SK-N-SH treated with all-trans-retinoic acid at 6 μM for 48 hours (cell line): ENCODE data around the gene GPR65.
A peak's percentile ranks its signal among the peaks of the same experiment; 100 is the strongest.

ENCODE experiments used
- ATAC-seq: fragments of 200-7000 bp; cut with Tn5 transposase; 3 replicates; pipeline ENCODE4 v1.9.1; 2020; ENCODE audit warnings: mild to moderate bottlenecking, moderate library complexity
- BACH2 ChIP-seq: fragments of 250-450 bp; sonication (Bioruptor Pico); IDR thresholded peaks from 2 replicates; pipeline ENCODE4 v1.9.0; 2021; ENCODE audit warnings: mild to moderate bottlenecking, borderline replicate concordance
- CSDC2 ChIP-seq: fragments of 250-450 bp; sonication (Bioruptor Pico); IDR thresholded peaks from 2 replicates; pipeline ENCODE4 v1.5.0; 2020; ENCODE audit warnings: mild to moderate bottlenecking, moderate library complexity
- ESRRG ChIP-seq: fragments of 250-450 bp; sonication (Bioruptor Pico); IDR thresholded peaks from 2 replicates; pipeline ENCODE4 v1.6.1; 2021; ENCODE audit warnings: mild to moderate bottlenecking
- GLIS3 ChIP-seq: fragments of 250-450 bp; sonication (Bioruptor Pico); IDR thresholded peaks from 2 replicates; pipeline ENCODE4 v1.5.0; 2020; ENCODE audit warnings: mild to moderate bottlenecking, moderate library complexity
- ISL1 ChIP-seq: fragments of 250-450 bp; sonication (Bioruptor Pico); IDR thresholded peaks from 2 replicates; pipeline ENCODE4 v2.1.2; 2022; ENCODE audit warnings: mild to moderate bottlenecking, moderate library complexity
- OSR1 ChIP-seq: fragments of 250-450 bp; sonication (Bioruptor Pico); IDR thresholded peaks from 2 replicates; pipeline ENCODE4 v1.8.0; 2022; ENCODE audit warnings: moderate library complexity, mild to moderate bottlenecking, inconsistent platforms
- PPARA ChIP-seq: fragments of 250-450 bp; sonication (Bioruptor Pico); IDR thresholded peaks from 2 replicates; pipeline ENCODE4 v1.5.0; 2020; ENCODE audit warnings: mild to moderate bottlenecking, borderline replicate concordance
- SNAI2 ChIP-seq: fragments of 250-450 bp; sonication (Bioruptor Pico); IDR thresholded peaks from 2 replicates; pipeline ENCODE4 v1.5.0; 2020; ENCODE audit warnings: mild to moderate bottlenecking, moderate library complexity
- TCF4 ChIP-seq: fragments of 250-450 bp; sonication (Bioruptor Pico); IDR thresholded peaks from 2 replicates; pipeline ENCODE4 v1.8.0; 2021; ENCODE audit warnings: mild to moderate bottlenecking, moderate library complexity, borderline replicate concordance
- TOX ChIP-seq: fragments of 250-450 bp; sonication (Bioruptor Pico); IDR thresholded peaks from 2 replicates; pipeline ENCODE4 v1.8.0; 2021; ENCODE audit warnings: mild to moderate bottlenecking, moderate library complexity, borderline replicate concordance
- ZC3H10 ChIP-seq: fragments of 250-450 bp; sonication (Bioruptor Pico); IDR thresholded peaks from 2 replicates; pipeline ENCODE4 v1.5.1; 2021; ENCODE audit warnings: mild to moderate bottlenecking, moderate library complexity
- ZFP3 ChIP-seq: fragments of 250-450 bp; sonication (Bioruptor Pico); IDR thresholded peaks from 2 replicates; pipeline ENCODE4 v1.5.0; 2020; ENCODE audit warnings: mild to moderate bottlenecking, moderate library complexity
- ZFP30 ChIP-seq: fragments of 450-650 bp; formaldehyde crosslinking; IDR thresholded peaks from 2 replicates; pipeline ENCODE4 v1.5.0; 2022; ENCODE audit warnings: mild to moderate bottlenecking, moderate library complexity
- ZNF565 ChIP-seq: fragments of 450-650 bp; formaldehyde crosslinking; conservative IDR thresholded peaks from 2 replicates; pipeline ENCODE4 v1.5.0; 2020; ENCODE audit warnings: low read depth, mild to moderate bottlenecking, moderate library complexity
- ZNF70 ChIP-seq: fragments of 450-650 bp; formaldehyde crosslinking; IDR thresholded peaks from 2 replicates; pipeline ENCODE4 v1.5.0; 2020; ENCODE audit warnings: mild to moderate bottlenecking, moderate library complexity
- ZNF8 ChIP-seq: fragments of 450-650 bp; formaldehyde crosslinking; IDR thresholded peaks from 2 replicates; pipeline ENCODE4 v1.5.0; 2020; ENCODE audit warnings: mild to moderate bottlenecking, moderate library complexity
- TF ChIP-seq, protein P1 (sequence below): fragments of 250-450 bp; sonication (Bioruptor Pico); IDR thresholded peaks from 2 replicates; pipeline ENCODE4 v1.5.1; 2020; ENCODE audit warnings: low read depth, mild to moderate bottlenecking, moderate library complexity
- TF ChIP-seq, protein P2 (sequence below): fragments of 250-450 bp; sonication (Bioruptor Pico); IDR thresholded peaks from 2 replicates; pipeline ENCODE4 v1.5.1; 2021; ENCODE audit warnings: mild to moderate bottlenecking, moderate library complexity
- TF ChIP-seq, protein P3 (sequence below): fragments of 250-450 bp; sonication (Bioruptor Pico); IDR thresholded peaks from 2 replicates; pipeline ENCODE4 v1.8.0; 2020; ENCODE audit warnings: mild to moderate bottlenecking, moderate library complexity, borderline replicate concordance
- TF ChIP-seq, protein P4 (sequence below): fragments of 250-450 bp; sonication (Bioruptor Pico); IDR thresholded peaks from 2 replicates; pipeline ENCODE4 v1.8.0; 2021; ENCODE audit warnings: low read depth, mild to moderate bottlenecking, moderate library complexity, borderline replicate concordance
- TF ChIP-seq, protein P5 (sequence below): fragments of 250-450 bp; sonication (Bioruptor Pico); IDR thresholded peaks from 2 replicates; pipeline ENCODE4 v1.5.0; 2020; ENCODE audit warnings: mild to moderate bottlenecking, moderate library complexity

Gene GPR65

DNA sequence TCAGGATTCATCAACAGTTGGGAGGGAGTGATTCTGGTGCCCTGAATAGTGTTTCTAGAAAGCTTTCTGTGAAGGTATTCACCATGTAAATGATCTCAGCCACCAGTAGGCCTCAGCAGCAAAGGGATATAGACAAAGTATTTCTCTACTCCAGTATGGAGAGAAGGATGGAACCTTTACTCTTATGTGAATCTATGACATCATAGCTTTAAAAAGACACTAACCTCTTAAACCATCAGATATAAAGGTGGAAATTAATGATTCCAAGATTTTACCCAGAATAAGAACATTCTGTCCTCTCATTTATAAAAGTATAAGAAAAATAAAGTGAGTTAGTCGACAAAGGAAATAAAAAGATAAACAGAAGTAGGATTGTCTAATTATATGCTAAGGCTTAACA is 4.6 kb downstream of the GPR65 start:
- ATAC-seq: no peak

DNA sequence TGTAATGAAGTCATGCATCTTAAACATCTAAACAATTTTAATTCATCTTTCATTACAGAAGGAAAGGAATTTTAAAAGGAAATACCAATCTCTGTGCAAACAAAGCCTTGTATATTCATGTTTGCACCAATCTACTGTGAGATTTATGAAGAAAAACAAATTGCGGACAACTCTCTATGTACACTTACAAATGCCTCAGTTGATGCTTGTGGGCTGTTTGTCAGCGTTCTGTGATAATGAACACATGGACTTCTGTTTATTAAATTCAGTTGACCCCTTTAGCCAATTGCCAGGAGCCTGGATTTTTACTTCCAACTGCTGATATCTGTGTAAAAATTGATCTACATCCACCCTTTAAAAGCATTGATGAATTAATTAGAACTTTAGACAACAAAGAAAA is 5.4 kb downstream of the GPR65 start:
- no peak for ATAC-seq
- peak; percentile 82 for TF ChIP-seq ISL1 (CRISPR knock-in tag)
- TF ChIP-seq, protein P1, sequence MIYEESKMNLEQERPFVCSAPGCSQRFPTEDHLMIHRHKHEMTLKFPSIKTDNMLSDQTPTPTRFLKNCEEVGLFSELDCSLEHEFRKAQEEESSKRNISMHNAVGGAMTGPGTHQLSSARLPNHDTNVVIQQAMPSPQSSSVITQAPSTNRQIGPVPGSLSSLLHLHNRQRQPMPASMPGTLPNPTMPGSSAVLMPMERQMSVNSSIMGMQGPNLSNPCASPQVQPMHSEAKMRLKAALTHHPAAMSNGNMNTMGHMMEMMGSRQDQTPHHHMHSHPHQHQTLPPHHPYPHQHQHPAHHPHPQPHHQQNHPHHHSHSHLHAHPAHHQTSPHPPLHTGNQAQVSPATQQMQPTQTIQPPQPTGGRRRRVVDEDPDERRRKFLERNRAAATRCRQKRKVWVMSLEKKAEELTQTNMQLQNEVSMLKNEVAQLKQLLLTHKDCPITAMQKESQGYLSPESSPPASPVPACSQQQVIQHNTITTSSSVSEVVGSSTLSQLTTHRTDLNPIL (CRISPR knock-in tag): no peak

More for the DNA sequence above, 4.6 kb downstream of the GPR65 start:
- TF ChIP-seq GLIS3 (no peak), TCF4 (CRISPR knock-in tag) (no peak), ZFP30 (no peak), ISL1 (CRISPR knock-in tag) (no peak)
- TF ChIP-seq, protein P2, sequence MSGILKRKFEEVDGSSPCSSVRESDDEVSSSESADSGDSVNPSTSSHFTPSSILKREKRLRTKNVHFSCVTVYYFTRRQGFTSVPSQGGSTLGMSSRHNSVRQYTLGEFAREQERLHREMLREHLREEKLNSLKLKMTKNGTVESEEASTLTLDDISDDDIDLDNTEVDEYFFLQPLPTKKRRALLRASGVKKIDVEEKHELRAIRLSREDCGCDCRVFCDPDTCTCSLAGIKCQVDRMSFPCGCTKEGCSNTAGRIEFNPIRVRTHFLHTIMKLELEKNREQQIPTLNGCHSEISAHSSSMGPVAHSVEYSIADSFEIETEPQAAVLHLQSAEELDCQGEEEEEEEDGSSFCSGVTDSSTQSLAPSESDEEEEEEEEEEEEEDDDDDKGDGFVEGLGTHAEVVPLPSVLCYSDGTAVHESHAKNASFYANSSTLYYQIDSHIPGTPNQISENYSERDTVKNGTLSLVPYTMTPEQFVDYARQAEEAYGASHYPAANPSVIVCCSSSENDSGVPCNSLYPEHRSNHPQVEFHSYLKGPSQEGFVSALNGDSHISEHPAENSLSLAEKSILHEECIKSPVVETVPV (CRISPR knock-in tag): no peak
- TF ChIP-seq, all 23 proteins: peak for 0

DNA sequence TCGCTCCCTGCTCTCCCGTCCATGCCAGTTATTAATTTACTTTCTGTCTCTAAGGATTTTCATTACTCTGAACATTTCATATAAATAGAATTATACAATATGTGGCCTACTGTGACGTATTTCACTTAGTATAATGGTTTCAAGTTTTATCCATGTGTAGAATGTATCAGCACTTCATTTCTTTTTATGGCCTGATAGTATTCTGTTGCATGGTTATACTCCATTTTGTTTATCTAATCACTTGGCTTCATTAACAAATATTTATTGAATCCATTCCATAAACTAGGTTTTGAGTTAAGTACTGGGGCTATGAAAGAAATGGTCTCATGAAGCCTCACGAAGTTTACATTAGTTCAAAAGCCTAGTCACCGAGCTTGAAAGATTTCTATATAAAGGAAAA is 7.6 kb downstream of the GPR65 start:
- no peak for ATAC-seq
- no peak for TF ChIP-seq PPARA
- no peak for TF ChIP-seq ZFP3 (CRISPR knock-in tag)
- no peak for TF ChIP-seq CSDC2 (CRISPR knock-in tag)
- no peak for TF ChIP-seq SNAI2 (CRISPR knock-in tag)
- TF ChIP-seq ESRRG: no peak
- TF ChIP-seq ISL1 (CRISPR knock-in tag): no peak
- TF ChIP-seq, protein P3, sequence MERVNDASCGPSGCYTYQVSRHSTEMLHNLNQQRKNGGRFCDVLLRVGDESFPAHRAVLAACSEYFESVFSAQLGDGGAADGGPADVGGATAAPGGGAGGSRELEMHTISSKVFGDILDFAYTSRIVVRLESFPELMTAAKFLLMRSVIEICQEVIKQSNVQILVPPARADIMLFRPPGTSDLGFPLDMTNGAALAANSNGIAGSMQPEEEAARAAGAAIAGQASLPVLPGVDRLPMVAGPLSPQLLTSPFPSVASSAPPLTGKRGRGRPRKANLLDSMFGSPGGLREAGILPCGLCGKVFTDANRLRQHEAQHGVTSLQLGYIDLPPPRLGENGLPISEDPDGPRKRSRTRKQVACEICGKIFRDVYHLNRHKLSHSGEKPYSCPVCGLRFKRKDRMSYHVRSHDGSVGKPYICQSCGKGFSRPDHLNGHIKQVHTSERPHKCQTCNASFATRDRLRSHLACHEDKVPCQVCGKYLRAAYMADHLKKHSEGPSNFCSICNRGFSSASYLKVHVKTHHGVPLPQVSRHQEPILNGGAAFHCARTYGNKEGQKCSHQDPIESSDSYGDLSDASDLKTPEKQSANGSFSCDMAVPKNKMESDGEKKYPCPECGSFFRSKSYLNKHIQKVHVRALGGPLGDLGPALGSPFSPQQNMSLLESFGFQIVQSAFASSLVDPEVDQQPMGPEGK: no peak

DNA sequence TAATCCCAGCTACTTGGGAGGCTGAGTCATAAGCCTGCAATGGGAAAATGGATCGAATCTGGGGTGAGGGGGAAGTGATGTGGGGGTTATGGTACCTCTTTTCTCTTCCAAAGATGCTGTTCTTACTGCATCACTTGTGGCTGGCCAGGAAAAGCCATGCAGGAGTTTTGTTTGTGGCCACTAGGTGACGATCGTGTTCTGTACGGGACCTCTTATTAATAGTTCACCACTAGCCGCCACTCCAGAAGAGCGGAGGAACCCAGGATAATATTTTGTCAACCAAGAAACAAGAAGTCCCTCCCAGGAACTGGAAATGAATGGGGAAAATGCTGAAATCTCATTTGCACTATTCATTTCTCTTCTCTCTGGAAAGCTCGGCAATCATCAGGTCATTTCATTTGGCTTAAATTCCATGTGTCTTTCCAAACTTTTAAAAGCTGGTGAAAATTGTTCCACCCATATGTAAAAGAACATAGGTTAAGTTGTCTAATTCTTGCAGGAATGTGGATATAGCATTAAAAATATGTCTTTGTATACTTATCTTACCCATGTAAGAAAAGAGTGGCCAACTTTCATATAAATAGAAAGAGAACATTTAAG is 8.9 kb downstream of the GPR65 start:
- TF ChIP-seq ISL1 (CRISPR knock-in tag) (no peak), ZC3H10 (CRISPR knock-in tag) (no peak), ZNF70 (CRISPR knock-in tag) (no peak), CSDC2 (CRISPR knock-in tag) (no peak), SNAI2 (CRISPR knock-in tag) (no peak)
- TF ChIP-seq, protein P4, sequence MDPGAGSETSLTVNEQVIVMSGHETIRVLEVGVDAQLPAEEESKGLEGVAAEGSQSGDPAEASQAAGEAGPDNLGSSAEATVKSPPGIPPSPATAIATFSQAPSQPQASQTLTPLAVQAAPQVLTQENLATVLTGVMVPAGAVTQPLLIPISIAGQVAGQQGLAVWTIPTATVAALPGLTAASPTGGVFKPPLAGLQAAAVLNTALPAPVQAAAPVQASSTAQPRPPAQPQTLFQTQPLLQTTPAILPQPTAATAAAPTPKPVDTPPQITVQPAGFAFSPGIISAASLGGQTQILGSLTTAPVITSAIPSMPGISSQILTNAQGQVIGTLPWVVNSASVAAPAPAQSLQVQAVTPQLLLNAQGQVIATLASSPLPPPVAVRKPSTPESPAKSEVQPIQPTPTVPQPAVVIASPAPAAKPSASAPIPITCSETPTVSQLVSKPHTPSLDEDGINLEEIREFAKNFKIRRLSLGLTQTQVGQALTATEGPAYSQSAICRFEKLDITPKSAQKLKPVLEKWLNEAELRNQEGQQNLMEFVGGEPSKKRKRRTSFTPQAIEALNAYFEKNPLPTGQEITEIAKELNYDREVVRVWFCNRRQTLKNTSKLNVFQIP (CRISPR knock-in tag): no peak
- peak; percentile 100 for ATAC-seq

DNA sequence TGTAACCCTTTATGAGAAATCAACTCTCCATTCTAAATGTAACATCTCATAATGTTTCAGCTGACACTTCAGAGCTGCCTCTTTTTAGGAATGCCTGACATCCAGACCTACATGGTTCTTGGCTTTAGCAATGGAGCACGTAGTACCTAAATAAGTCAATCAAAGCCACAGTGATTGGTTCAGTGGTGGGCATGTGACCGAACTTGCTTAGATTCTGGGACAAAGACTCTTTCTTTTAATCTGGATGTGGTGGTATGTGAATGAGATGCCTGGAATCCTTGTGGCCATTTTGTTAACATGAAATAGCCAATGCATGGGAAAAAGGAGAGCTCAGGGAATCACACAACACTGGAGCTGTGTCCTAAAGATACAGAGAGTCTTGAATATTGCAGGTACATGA is 11.8 kb downstream of the GPR65 start:
- TF ChIP-seq SNAI2 (CRISPR knock-in tag) (no peak), PPARA (no peak), GLIS3 (no peak), ZNF565 (no peak), OSR1 (no peak), ZNF8 (CRISPR knock-in tag) (no peak), TCF4 (CRISPR knock-in tag) (no peak), BACH2 (no peak), ZFP3 (CRISPR knock-in tag) (no peak), CSDC2 (CRISPR knock-in tag) (no peak), ZFP30 (no peak), TOX (no peak)
- TF ChIP-seq, protein P3: no peak
- TF ChIP-seq, protein P5, sequence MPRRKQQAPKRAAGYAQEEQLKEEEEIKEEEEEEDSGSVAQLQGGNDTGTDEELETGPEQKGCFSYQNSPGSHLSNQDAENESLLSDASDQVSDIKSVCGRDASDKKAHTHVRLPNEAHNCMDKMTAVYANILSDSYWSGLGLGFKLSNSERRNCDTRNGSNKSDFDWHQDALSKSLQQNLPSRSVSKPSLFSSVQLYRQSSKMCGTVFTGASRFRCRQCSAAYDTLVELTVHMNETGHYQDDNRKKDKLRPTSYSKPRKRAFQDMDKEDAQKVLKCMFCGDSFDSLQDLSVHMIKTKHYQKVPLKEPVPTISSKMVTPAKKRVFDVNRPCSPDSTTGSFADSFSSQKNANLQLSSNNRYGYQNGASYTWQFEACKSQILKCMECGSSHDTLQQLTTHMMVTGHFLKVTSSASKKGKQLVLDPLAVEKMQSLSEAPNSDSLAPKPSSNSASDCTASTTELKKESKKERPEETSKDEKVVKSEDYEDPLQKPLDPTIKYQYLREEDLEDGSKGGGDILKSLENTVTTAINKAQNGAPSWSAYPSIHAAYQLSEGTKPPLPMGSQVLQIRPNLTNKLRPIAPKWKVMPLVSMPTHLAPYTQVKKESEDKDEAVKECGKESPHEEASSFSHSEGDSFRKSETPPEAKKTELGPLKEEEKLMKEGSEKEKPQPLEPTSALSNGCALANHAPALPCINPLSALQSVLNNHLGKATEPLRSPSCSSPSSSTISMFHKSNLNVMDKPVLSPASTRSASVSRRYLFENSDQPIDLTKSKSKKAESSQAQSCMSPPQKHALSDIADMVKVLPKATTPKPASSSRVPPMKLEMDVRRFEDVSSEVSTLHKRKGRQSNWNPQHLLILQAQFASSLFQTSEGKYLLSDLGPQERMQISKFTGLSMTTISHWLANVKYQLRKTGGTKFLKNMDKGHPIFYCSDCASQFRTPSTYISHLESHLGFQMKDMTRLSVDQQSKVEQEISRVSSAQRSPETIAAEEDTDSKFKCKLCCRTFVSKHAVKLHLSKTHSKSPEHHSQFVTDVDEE (CRISPR knock-in tag): no peak
- TF ChIP-seq, protein P2 (CRISPR knock-in tag): no peak
- TF ChIP-seq, all 23 proteins: peak for 0
- ATAC-seq: no peak
